ENCODE measurements around the gene RPS6KC1.
"Not testable (repeated sequence)": the region's sequence is repeated elsewhere in the genome, so short reads cannot be mapped to it uniquely, and the experiment has no call there.

Gene RPS6KC1

GRCh38 chr1:213154056-213154685 lies 103.1 kb downstream of the RPS6KC1 start:
- DNase-seq (ENCODE audit: low spot score), result no peak

- DNase-seq (ENCODE audit: low spot score), result no peak
Observed at GRCh38 chr1:213159376-213159775, 108.3 kb downstream of the RPS6KC1 start.

- DNase-seq (ENCODE audit: low spot score), result not testable (repeated sequence)
Observed at GRCh38 chr1:213160442-213160841, 109.4 kb downstream of the RPS6KC1 start.

DNA sequence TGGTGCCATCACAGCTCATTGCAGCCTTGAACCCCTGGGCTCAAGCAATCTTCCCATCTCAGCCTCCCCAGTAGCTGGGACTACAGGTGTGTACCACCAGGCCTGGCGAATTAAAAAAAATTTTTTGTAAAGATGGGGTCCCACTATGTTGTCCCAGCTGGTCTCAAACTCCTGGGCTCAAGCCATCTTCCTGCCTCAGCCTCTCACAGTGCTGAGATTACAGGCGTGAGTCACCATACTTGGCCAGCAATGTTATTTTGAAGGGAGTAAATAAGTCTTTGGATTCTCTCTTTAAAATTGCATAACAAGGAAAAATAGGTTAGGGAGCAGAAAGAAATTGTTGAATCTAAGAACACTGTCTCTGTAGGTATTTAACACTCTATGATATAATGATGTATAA lies 111.3 kb downstream of the RPS6KC1 start:
- no peak for DNase-seq (ENCODE audit: low spot score)

DNA sequence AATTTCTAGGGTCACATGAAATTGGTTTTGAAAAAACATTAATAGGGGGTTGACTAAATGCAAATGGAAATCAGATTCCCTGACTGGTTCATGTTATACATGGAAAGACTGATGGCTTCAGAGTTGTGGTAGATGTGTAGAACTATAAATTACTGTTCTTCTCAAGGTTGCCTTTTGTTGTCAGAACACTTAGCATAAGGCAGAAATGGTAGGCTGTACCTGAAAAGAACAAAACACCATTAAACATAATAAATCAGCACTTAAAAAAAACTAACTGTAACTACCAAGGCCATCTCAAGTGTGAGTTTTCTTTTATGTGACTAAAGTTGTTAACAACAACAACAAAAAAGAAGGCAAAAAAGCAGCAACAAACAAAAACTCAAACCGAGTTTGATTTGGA lies 111.8 kb downstream of the RPS6KC1 start:
- DNase-seq (ENCODE audit: low spot score), result no peak

DNA sequence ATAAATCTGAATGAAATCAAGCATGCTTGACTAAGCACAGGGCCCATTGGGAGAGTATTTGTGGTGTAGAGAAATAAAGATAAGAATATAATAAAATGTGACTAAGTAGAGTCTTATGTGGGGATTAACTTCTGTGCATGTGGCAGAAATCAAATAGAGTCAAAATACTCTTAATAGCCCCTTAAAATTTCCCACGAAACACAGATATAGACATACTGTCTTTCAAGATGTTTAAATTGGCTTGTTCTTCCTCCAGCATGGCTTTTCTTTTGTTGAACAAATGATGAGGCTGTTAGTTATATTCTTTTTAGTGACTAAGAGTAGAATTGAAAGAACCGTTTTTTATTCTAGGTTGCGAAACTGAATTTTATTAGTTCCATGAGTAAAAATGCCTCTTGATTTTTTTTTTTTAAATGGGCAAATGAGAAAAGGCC lies 112.3 kb downstream of the RPS6KC1 start:
- no peak for DNase-seq (ENCODE audit: low spot score)

GRCh38 chr1:213164561-213164960 lies 113.5 kb downstream of the RPS6KC1 start:
- DNase-seq (ENCODE audit: low spot score), result no peak

GRCh38 chr1:213166852-213167251 lies 115.8 kb downstream of the RPS6KC1 start:
- DNase-seq (ENCODE audit: low spot score), result no peak

GRCh38 chr1:213171711-213172110 lies 120.7 kb downstream of the RPS6KC1 start:
- no peak for DNase-seq (ENCODE audit: low spot score)

GRCh38 chr1:213176341-213176740 lies 125.3 kb downstream of the RPS6KC1 start:
- no peak for DNase-seq (ENCODE audit: low spot score)

DNA sequence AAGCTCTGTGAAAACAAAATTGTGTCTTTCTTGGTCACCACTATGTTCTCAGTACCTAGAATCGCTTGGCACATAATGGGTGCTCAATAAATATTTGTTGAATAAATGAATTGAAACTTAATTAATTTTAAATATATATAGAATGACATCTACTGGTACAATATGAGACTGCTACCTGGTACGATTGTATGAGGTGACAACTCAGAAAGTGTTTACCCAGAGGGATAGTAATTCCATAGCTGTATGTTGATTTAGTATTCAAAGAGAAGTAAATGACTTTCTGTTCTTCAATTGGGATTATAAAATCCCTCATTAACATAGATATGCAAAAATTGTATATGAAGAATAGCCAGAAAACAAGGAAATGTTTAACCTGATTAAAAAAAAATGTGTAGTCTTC lies 128.7 kb downstream of the RPS6KC1 start:
- DNase-seq (ENCODE audit: low spot score), result no peak

DNA sequence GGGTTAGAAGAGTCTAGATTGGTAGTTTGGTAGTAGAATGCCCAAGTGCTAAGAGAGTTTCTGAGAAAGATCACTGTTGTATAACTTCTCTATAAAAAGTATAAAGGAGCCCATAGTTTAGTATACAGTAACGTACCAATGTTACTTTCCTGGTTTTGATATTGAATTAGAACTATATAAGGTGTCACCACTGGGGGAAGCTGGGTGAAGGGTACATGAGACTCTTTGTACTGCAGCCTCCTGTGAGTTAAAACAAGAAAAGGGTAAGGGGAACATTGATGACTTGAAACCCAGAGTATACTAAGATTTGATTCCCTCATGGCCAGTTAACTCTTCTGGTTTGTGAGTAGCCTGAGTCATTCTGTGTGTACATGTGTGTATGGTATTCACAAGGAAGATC lies 129.8 kb downstream of the RPS6KC1 start:
- no peak for DNase-seq (ENCODE audit: low spot score)

- DNase-seq (ENCODE audit: low spot score), result no peak
Observed at GRCh38 chr1:213183036-213183672, 132.1 kb downstream of the RPS6KC1 start.

- DNase-seq (ENCODE audit: low spot score), result no peak
Observed at GRCh38 chr1:213186168-213186567, 135.1 kb downstream of the RPS6KC1 start.

- DNase-seq (ENCODE audit: low spot score), result no peak
Observed at GRCh38 chr1:213192026-213192425, 141.0 kb downstream of the RPS6KC1 start.

DNA sequence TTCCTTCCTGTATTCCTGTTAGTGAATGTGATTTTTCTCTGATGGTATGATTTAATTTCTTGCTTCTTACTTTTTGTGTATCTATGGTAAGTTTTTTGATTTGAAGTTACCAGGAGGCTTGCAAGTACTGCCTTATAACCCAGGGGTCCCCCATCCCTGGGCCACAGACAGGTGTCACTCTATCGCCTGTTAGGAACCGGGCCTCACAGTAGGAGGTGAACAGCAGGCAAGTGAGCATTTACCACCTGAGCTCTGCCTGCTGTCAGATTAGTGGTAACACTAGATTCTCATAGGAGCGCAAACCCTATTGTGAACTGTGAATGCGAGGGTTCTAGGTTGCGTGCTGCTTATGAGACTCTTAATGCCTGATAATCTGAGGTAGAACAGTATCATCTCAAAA lies 143.3 kb downstream of the RPS6KC1 start:
- DNase-seq (ENCODE audit: low spot score), result no peak

DNA sequence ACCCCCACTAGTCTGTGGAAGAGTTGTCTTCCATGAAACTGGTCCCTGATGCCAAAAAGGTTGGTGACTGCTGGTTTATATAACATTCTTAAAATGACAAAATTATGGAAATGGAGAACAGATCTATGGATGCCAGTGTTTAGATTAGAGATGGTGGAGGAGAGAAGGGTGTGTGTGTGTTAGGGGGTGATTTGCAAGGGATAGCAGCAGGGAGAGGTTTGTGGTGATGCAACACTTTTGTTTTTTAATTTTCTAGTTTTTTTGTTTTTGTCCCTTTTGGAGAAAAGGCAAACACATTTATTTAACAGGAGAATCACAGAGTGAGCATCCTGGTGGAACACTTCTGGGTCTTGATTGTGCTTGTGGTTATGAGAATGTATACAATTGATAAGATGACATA lies 143.8 kb downstream of the RPS6KC1 start:
- DNase-seq (ENCODE audit: low spot score), result no peak

GRCh38 chr1:213196328-213197054 lies 145.4 kb downstream of the RPS6KC1 start:
- not testable (repeated sequence) for DNase-seq (ENCODE audit: low spot score)

DNA sequence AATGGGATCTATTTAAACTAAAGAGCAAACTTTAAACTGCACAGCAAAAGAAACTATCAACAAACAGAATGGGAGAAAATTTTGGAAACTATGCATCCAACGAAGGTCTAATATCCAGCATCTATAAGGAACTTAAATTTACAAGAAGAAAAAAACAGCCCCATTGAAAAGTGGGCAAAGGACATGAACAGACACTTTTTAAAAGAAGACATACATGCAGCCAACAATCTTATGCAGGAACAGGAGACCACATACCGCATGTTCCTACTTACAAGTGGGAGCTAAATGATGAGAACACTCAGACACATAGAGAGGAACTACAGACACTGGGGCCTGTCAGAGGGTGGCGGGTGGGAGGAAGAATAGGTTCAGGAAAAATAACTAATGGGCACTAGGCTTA lies 149.6 kb downstream of the RPS6KC1 start:
- DNase-seq (ENCODE audit: low spot score), result no peak

GRCh38 chr1:213201380-213202155 lies 150.5 kb downstream of the RPS6KC1 start:
- DNase-seq (ENCODE audit: low spot score), result no peak

DNA sequence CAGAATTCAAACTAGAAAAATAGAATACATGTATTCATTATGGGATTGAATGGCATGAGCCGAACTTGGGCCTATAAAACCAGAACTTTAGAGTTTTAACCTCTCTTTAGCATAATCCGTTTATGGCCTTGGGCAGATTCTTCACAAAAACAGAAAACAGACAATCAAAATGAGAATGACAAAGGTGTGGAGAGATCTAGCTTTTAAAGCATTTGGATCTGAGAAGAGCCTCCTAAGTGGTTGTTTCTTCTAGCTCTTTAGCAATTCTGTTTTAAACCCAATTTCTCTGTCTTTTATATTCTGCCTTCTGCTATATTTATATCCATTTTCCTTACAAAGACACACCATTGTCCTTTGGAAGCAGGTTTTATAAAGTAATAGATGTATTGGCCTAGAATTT lies 160.2 kb downstream of the RPS6KC1 start:
- no peak for DNase-seq (ENCODE audit: low spot score)

DNA sequence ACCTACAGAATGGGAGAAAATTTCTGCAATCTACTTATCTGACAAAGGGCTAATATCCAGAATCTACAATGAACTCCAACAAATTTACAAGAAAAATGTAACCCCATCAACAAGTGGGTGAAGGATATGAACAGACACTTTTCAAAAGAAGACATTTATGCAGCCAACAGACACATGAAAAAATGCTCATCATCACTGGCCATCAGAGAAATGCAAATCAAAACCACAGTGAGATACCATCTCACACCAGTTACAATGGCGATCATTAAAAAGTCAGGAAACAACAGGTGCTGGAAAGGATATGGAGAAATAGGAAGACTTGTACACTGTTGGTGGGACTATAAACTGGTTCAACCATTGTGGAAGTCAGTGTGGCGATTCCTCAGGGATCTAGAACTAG lies 168.0 kb downstream of the RPS6KC1 start:
- not testable (repeated sequence) for DNase-seq (ENCODE audit: low spot score)

- no peak for DNase-seq (ENCODE audit: low spot score)
Observed at GRCh38 chr1:213221209-213221608, 170.2 kb downstream of the RPS6KC1 start.

Data from cerebellar cortex (tissue), 1 donor.